ENCODE results near the gene RGS7. TPM values are rescaled to one million over a fixed set of nuclear protein-coding genes. Genes with fewer than 3 reads are reported as not detected.

Gene RGS7
- total and polyA plus RNA-seq, 2 of the 4 experiments (the other 2 are of a cell fraction), result 0.58 to 0.72 TPM

- ATAC-seq (ENCODE audit: low read depth), result no peak
- Histone ChIP-seq H3K4me1 (ENCODE audit: control insufficient read depth, insufficient read depth, low read length) (no peaks in the 10 kb centered on the region), H3K9me3 (ENCODE audit: control insufficient read depth, insufficient read depth, low read length) (peaks cover 7% of the 10 kb centered on the region; the same call in 1 of the 2 replicates), H3K4ac (ENCODE audit: low read depth, low read length) (no peak overlapping the region), H2AK9ac (replicated peaks; ENCODE audit: low read depth, low read length, poor library complexity) (no peak overlapping the region), H2AFZ (replicated peaks; ENCODE audit: low read length, poor library complexity) (no peak overlapping the region), H4K20me1 (ENCODE audit: insufficient read depth, low read length) (no peaks in the 10 kb centered on the region), H4K91ac (ENCODE audit: insufficient read depth, low read depth, low read length) (no peak overlapping the region), H3K9me1 (ENCODE audit: insufficient read depth, low read length) (no peaks in the 10 kb centered on the region), H3K14ac (replicated peaks; ENCODE audit: low read depth, low read length) (no peak overlapping the region), H2BK20ac (ENCODE audit: low read depth, low read length) (no peak overlapping the region), H3K4me2 (ENCODE audit: low read depth, low read length) (no peak overlapping the region), H3K23ac (ENCODE audit: low read depth, low read length) (no peak overlapping the region), H3K18ac (ENCODE audit: low read depth, low read length) (no peak overlapping the region), H3K4me3 (ENCODE audit: insufficient read depth, low read depth, low read length) (no peak overlapping the region), H3K79me1 (ENCODE audit: low read depth in 1 of 2, low read length in 2 of 2) (no peaks in the 10 kb centered on the region), H3K27me3 (ENCODE audit: control insufficient read depth, insufficient read depth, low read length) (no peaks in the 10 kb centered on the region), H4K8ac (ENCODE audit: low read depth in 2 of 2, low read length in 2 of 2) (no peak overlapping the region), H2BK5ac (ENCODE audit: low read depth, low read length, poor library complexity, severe bottlenecking) (no peak overlapping the region), H2BK120ac (ENCODE audit: low read depth, low read length) (no peak overlapping the region), H3K56ac (ENCODE audit: extremely low read depth, insufficient read depth, low read length) (no peak overlapping the region), H4K5ac (ENCODE audit: low read depth, low read length) (no peak overlapping the region), H3K36me3 (ENCODE audit: control insufficient read depth, insufficient read depth, low read length) (no peaks in the 10 kb centered on the region), H2AK5ac (ENCODE audit: low read depth, low read length) (no peak overlapping the region), H3K9ac (ENCODE audit: low read depth, low read length) (no peak overlapping the region), H3K27ac (ENCODE audit: insufficient read depth, low read length) (no peak overlapping the region), H2BK15ac (ENCODE audit: low read depth, low read length) (no peak overlapping the region)
- TF ChIP-seq, protein P1, sequence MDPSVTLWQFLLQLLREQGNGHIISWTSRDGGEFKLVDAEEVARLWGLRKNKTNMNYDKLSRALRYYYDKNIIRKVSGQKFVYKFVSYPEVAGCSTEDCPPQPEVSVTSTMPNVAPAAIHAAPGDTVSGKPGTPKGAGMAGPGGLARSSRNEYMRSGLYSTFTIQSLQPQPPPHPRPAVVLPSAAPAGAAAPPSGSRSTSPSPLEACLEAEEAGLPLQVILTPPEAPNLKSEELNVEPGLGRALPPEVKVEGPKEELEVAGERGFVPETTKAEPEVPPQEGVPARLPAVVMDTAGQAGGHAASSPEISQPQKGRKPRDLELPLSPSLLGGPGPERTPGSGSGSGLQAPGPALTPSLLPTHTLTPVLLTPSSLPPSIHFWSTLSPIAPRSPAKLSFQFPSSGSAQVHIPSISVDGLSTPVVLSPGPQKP (IDR thresholded peaks at IDR 0.05; ENCODE audit: borderline replicate concordance, low read depth, low read length), result no peak
- TF ChIP-seq USF2 (IDR thresholded peaks at IDR 0.05; ENCODE audit: low read depth, low read length), result no peak
- no peak for TF ChIP-seq BHLHE40 (IDR thresholded peaks at IDR 0.05; ENCODE audit: low read depth, low read length)
- no peak for TF ChIP-seq FOS (IDR thresholded peaks at IDR 0.05; ENCODE audit: low read depth, low read length)
- ChIA-PET POLR2A (ENCODE audit: unreplicated experiment) (no interaction called here), CTCF (no interaction called here)
- dilution Hi-C loops (cut with HindIII; ENCODE audit: low sequenced_read_pairs, unreplicated experiment), result no loop called here
- intact Hi-C loops (cut with micrococcal nuclease), result no loop called here
- no TSS peak for BruUV-seq (replicated peaks)
- in situ Hi-C loops (cut with MboI; ENCODE audit: low sequenced_read_pairs), result no loop called here
- no CpG with 5 or more reads among the region's 7 CpGs for WGBS, 2 experiments (ENCODE audit: extremely low coverage in 2 of 2, insufficient read length in 1 of 2)
- no peak for DNase-seq
Measured at GRCh38 chr1:241208910-241209379, 148.1 kb downstream of the RGS7 start.

All from IMR-90 (cell line).